Mucosa of rectum (tissue), 2 donors: Measurements from ENCODE around the gene BPIFA1.
A peak's percentile ranks its signal among the peaks of the same experiment; 100 is the strongest.

Source experiments
- H3K27ac ChIP-seq, 2 donors: one replicate each; pipeline ENCODE4 v1.7.0; 2013; ENCODE audit warnings: inconsistent platforms in 2 of 2, low read depth in 2 of 2, low read length in 2 of 2
- H3K27me3 ChIP-seq, 2 donors: one replicate each; pipeline ENCODE4 v1.7.0; 2013; ENCODE audit warnings: low read length in 2 of 2; ENCODE audit not compliant: control insufficient read depth in 2 of 2, insufficient read depth in 2 of 2
- H3K36me3 ChIP-seq, 2 donors: one replicate each; pipeline ENCODE4 v1.7.0; 2013; ENCODE audit warnings: low read length in 2 of 2; ENCODE audit not compliant: control insufficient read depth in 2 of 2, insufficient read depth in 2 of 2
- H3K4me1 ChIP-seq, 2 donors: one replicate each; pipeline ENCODE4 v1.7.0; 2013; ENCODE audit warnings: low read length in 2 of 2, mild to moderate bottlenecking in 1 of 2; ENCODE audit not compliant: control insufficient read depth in 2 of 2, insufficient read depth in 2 of 2
- H3K4me3 ChIP-seq, 2 donors: one replicate each; pipeline ENCODE4 v1.7.0; 2013; ENCODE audit warnings: low read length in 2 of 2
- H3K9ac ChIP-seq, 2 donors: one replicate each; pipeline ENCODE4 v1.7.0; 2013; ENCODE audit warnings: low read length in 2 of 2, low read depth in 1 of 2, mild to moderate bottlenecking in 1 of 2
- H3K9me3 ChIP-seq, 2 donors: one replicate each; pipeline ENCODE4 v1.7.0; 2013; ENCODE audit warnings: low read length in 2 of 2; ENCODE audit not compliant: control insufficient read depth in 2 of 2
- donor health status: healthy.
- donor health status: Normal muscosa, but diverticular disease.

Gene BPIFA1

GRCh38 chr20:33235696-33236095 lies at the start of gene BPIFA1:
BPIFA1 (plus strand) TSS chr20:33235996; CDS start chr20:33237712, 1,716 bp downstream.
- H3K9me3 ChIP-seq: no peaks in the 10 kb centered on the region
- H3K4me3 ChIP-seq: no peak within 1 kb of the TSS
- no peaks in the 10 kb centered on the region for H3K36me3 ChIP-seq
- no peaks in the 10 kb centered on the region for H3K4me1 ChIP-seq
- no peak within 1 kb of the TSS for H3K9ac ChIP-seq
- no peak within 1 kb of the TSS for H3K27ac ChIP-seq
- H3K27me3 ChIP-seq: peaks cover 0 to 2% of the 10 kb centered on the region in 2 donors

DNA sequence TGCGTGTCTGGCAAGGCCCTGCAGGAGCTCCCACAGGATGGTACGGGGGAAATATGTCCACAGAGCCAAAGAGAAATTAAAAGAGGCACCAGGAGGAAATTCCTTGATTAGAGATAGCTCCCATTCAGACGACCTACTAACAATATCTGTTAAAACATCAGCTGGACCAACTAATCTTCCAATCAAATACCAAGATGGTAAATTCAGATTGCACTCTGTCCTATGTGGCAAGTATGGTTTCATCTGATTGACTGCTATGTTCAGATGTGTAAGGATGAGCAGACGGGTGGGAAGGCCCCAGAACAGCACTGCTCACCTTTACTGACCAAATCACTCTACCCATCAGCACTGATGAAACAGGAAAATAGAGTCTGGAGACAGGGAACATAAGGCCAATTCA lies 48.3 kb upstream of the BPIFA1 start:
- no peak overlapping the region for H3K4me3 ChIP-seq
- H3K4me1 ChIP-seq: no peaks in the 10 kb centered on the region
- no peak overlapping the region for H3K9ac ChIP-seq
- H3K27me3 ChIP-seq: no peaks in the 10 kb centered on the region
- no peaks in the 10 kb centered on the region for H3K36me3 ChIP-seq
- H3K27ac ChIP-seq: peak overlapping the region in 1 of 2 donors; percentile 29
- no peaks in the 10 kb centered on the region for H3K9me3 ChIP-seq

- H3K4me3 ChIP-seq: no peak overlapping the region
- no peak overlapping the region for H3K27ac ChIP-seq
- H3K9ac ChIP-seq: no peak overlapping the region
- no peaks in the 10 kb centered on the region for H3K36me3 ChIP-seq
- no peaks in the 10 kb centered on the region for H3K4me1 ChIP-seq
- H3K27me3 ChIP-seq: no peaks in the 10 kb centered on the region
- H3K9me3 ChIP-seq: no peaks in the 10 kb centered on the region
Measured at GRCh38 chr20:33188421-33188820, 47.4 kb upstream of the BPIFA1 start.

DNA sequence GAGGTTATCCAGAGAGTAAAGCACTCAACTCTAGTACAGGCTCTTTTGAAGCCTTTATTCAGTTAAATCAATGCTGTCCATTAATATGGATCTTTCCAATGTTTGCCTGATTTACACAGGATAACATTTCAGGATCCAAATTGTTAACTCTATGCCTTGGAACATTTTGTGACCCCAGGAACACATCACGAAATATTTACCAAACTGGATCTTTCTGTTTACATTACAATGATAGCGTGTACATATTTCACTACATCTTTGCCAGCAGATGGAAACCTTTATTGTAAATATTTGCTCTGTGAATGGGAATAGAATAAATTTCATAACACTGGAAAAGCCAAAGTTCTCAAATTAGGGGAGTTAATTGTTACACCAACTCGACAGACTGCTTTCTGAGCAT lies 44.3 kb upstream of the BPIFA1 start:
- no peak overlapping the region for H3K27ac ChIP-seq
- H3K27me3 ChIP-seq: no peaks in the 10 kb centered on the region
- H3K36me3 ChIP-seq: no peaks in the 10 kb centered on the region
- H3K9me3 ChIP-seq: no peaks in the 10 kb centered on the region
- no peak overlapping the region for H3K4me3 ChIP-seq
- H3K9ac ChIP-seq: no peak overlapping the region
- H3K4me1 ChIP-seq: no peaks in the 10 kb centered on the region

DNA sequence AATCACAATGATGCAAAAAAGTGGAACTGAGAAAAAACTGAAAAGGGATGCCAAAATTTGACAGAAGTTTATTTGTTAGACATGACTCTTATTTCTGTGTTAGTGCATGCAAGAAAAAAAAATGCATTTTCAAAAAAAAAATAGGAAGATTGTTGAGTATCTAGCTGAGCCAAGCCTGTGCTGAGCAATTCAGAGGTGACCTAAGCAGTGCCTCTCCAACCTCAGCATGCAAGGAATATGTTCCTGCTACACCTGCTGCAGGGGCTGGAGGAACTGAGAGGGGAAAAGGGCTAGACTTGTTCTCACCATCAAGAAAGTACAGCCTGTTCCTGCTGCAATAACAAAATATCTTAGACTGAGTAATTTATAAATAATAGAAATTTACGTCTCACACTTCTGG lies 43.8 kb upstream of the BPIFA1 start:
- no peak overlapping the region for H3K4me3 ChIP-seq
- no peak overlapping the region for H3K9ac ChIP-seq
- no peaks in the 10 kb centered on the region for H3K9me3 ChIP-seq
- no peaks in the 10 kb centered on the region for H3K27me3 ChIP-seq
- no peak overlapping the region for H3K27ac ChIP-seq
- H3K36me3 ChIP-seq: no peaks in the 10 kb centered on the region
- no peaks in the 10 kb centered on the region for H3K4me1 ChIP-seq

DNA sequence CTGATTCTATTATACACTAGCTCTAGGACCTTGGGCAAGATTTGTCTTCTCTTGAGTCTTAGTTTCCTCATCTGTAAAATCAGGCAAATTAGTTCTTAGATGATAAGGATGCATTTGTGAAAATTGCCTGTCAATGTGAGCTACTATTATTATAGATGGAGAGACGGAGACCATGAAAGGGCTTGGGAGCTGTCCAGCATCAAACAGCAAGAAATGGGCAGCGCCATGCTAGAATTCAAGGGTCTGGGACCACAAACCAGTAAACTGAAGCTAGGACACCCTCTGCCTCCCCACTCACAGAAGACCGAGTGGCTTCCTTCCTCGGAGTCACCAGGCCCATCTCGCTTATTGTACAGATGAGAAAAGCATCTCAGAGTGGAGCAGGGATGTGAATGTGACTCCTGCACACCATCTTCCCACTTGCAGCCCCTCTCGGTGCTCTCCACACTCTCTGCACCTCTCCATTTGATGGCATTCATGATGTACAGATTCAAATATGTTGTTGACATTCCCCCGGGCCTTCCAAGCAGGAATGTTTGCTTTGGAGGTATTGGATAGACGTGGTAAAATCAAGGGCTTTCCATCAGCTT lies 42.8 kb upstream of the BPIFA1 start:
- Histone ChIP-seq H3K4me3 (no peak overlapping the region), H3K4me1 (no peaks in the 10 kb centered on the region), H3K9me3 (no peaks in the 10 kb centered on the region), H3K27ac (no peak overlapping the region), H3K36me3 (no peaks in the 10 kb centered on the region), H3K9ac (no peak overlapping the region), H3K27me3 (no peaks in the 10 kb centered on the region)

DNA sequence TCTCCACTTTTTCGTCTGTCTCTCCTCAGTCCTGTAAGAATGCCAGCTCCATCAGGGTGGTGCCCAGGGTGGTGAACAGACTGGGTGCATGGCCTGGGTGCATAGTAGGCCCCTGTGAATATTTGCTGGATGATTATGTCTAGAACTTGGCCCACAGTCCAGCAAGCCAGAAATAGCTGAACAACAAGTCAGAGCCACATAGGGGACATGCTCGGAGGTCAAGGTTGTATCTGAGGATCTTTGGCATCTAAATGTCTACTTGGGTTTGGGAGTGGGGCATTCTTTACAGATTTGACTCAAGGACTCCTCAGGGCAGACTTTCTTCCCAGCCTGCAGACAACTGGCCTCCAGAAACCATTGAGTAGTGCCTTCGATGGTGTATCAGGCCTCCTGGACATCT lies 36.8 kb upstream of the BPIFA1 start:
- H3K27me3 ChIP-seq: no peaks in the 10 kb centered on the region
- no peaks in the 10 kb centered on the region for H3K4me1 ChIP-seq
- no peak overlapping the region for H3K4me3 ChIP-seq
- H3K9me3 ChIP-seq: no peaks in the 10 kb centered on the region
- H3K36me3 ChIP-seq: no peaks in the 10 kb centered on the region
- no peak overlapping the region for H3K27ac ChIP-seq
- no peak overlapping the region for H3K9ac ChIP-seq

- H3K27ac ChIP-seq: no peak overlapping the region
- no peaks in the 10 kb centered on the region for H3K4me1 ChIP-seq
- no peaks in the 10 kb centered on the region for H3K9me3 ChIP-seq
- no peaks in the 10 kb centered on the region for H3K36me3 ChIP-seq
- no peak overlapping the region for H3K4me3 ChIP-seq
- H3K9ac ChIP-seq: no peak overlapping the region
- H3K27me3 ChIP-seq: no peaks in the 10 kb centered on the region
Measured at GRCh38 chr20:33202451-33202850, 33.3 kb upstream of the BPIFA1 start.

DNA sequence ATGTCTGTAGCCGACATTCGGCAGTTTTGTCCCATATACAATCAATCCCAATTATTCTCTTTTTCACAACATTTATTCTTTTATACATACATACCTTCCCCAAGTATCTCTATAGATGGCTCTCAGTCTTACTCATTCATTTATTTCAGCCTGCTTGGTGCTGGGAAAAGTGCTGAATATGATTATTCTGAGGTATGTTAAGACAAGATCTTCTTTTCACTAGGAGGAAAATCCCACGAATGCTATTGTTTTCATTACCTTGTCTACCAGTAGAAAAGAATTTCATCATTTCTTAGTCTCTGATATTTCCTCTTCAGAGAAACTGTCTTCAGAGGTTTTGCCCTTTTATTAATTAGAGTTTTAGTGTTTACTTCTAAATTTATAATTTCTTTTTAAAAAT lies 32.4 kb upstream of the BPIFA1 start:
- H3K9ac ChIP-seq: no peak overlapping the region
- no peak overlapping the region for H3K27ac ChIP-seq
- no peaks in the 10 kb centered on the region for H3K4me1 ChIP-seq
- H3K36me3 ChIP-seq: no peaks in the 10 kb centered on the region
- H3K9me3 ChIP-seq: no peaks in the 10 kb centered on the region
- H3K27me3 ChIP-seq: no peaks in the 10 kb centered on the region
- H3K4me3 ChIP-seq: no peak overlapping the region

- Histone ChIP-seq H3K9ac (no peak overlapping the region), H3K27me3 (peaks cover 0 to 4% of the 10 kb centered on the region in 2 donors), H3K4me1 (no peaks in the 10 kb centered on the region), H3K9me3 (no peaks in the 10 kb centered on the region), H3K27ac (no peak overlapping the region), H3K4me3 (no peak overlapping the region), H3K36me3 (no peaks in the 10 kb centered on the region)
Measured at GRCh38 chr20:33209789-33210188, 26.0 kb upstream of the BPIFA1 start.

DNA sequence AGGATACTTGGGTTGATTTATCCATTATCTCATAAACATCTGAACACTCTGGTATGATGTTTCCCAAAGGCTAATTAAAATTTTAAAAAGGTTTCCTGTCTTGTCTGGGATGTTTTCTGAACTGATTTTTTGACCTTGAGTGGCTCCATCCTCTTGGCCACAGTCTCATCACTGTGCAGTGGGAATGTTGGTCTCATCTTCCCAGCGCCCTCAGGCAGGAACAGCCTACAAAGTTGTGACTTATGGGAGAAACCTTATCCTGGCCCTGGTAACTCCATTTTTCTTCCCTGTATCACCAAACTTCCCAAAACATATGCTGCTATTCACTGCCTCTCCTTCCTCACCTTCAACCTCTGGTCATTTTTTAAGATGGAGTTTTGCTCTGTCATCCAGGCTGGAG lies 25.4 kb upstream of the BPIFA1 start:
- Histone ChIP-seq H3K27me3 (peaks cover 0 to 4% of the 10 kb centered on the region in 2 donors), H3K4me1 (no peaks in the 10 kb centered on the region), H3K36me3 (no peaks in the 10 kb centered on the region), H3K27ac (no peak overlapping the region), H3K9ac (no peak overlapping the region), H3K4me3 (no peak overlapping the region), H3K9me3 (no peaks in the 10 kb centered on the region)
